ENCODE measurements around the gene NBEA.

NBEA gene

DNA sequence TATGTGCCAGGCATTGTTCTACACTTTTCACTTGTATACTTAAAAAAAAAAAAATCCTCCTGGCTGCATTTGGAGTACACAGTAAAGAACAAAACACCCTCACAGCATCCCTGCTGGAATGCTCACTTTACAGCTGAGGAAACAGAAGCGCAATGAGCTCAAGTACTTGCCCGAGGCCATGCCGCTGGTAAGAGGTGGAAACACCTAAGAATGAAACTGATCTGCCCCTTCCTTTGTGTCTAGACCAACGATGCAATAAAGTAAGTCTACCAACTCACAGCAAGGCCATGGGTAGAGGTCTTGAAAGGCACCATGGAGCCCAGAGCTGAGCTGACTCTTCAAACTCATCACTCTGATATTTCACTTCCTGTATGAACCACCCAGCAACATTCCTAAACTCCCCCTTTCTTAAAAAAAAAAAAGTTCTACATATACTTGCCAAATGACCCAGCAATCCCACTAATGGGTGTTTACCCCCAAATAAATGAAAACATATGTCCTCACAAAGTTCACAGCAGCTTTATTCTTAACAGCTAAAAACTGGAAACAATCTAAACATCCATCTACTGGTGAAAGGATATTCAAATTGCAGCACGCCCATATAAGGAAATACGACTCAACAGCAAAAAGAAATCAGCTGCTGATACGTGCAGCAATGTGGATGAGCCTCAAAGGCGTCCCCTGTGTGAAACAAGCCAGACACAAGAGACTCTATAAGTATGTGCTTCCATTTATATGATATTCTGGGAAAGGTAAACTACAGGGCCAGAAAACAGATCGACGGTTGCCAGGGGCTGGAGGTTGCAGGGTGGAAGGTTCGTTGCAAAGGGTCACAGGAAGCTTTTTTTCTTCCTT lies 771.1 kb downstream of the NBEA start:
- no peak for DNase-seq (ENCODE audit: low read depth)

DNA sequence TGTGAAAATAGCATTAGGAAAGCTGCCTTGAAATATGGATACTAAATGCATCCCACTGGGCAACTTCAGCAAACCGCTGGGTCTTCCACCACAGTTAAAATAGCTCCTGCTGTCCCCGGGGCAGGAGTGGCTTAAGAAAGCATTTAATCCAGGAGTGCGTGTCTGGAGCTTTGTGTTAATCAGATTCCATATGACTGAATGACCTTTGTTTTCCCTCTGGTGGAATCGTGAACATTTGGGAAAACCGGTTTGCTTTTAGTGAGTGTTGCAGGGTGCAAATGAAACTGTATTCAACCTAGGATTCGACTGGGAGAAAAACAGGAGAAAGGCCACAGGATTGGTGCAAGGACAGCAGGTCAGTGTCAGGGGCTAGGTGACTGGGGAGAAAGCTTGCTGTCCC lies 772.1 kb downstream of the NBEA start:
- DNase-seq (ENCODE audit: low read depth) = no peak

DNA sequence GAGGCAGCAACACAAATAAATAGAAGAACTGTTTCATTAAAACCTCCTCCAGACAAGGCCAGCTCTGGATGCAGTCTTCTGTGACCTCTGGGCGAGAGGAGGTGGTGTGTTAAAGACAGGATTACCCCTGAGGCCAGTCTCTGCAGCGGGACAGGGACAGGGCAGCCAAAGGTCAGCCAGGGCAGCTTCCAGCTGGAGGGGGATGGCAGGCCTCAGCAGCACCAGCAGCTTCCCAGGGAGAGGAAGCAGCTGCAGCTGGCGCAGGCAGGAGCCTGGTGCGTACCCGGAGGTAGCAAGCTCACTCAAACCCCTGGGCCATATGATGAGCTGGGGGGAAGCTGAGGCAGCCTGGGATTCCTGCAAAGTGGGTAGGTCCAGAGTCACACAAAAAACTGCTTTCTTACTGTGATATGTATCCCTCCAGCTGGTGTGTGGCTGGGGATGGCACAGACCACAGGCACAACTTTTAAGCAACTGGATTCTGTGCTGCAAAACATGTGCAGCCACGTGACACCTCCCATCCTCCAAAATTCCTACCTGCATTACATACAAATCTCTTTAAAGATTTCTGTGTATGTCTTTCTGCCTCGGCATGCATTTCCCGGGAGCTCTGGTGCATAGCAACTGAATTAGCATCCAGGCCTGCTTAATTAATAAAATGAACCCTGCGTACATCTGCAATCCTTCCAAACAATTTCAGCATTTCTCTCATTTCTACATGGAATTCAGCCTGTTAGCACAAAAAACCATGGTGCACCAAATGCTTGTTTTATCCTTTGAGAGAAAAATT lies 772.7 kb downstream of the NBEA start:
- no peak for DNase-seq (ENCODE audit: low read depth)

GRCh38 chr13:35716186-35716585 lies 774.1 kb downstream of the NBEA start:
- no peak for DNase-seq (ENCODE audit: low read depth)

DNA sequence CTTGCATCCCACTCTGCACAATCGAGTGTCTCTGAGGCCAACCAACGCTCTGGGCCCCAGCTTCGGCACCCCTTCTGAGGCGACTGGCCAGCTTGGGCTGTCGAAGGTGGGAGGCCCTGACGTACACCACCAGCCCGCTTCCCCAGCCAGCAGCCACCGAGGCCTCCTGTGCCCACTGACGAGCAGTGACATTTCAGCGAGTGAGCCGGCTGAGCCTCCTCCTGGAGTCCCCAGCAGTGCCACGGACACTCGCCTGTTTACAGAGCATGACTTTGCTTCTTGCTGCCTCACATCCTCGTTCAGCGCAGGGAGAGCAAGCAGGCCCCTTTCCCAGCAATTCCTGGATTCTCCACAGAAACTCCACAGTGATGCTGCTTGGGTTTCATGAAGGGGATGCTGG lies 774.7 kb downstream of the NBEA start:
- no peak for DNase-seq (ENCODE audit: low read depth)

DNA sequence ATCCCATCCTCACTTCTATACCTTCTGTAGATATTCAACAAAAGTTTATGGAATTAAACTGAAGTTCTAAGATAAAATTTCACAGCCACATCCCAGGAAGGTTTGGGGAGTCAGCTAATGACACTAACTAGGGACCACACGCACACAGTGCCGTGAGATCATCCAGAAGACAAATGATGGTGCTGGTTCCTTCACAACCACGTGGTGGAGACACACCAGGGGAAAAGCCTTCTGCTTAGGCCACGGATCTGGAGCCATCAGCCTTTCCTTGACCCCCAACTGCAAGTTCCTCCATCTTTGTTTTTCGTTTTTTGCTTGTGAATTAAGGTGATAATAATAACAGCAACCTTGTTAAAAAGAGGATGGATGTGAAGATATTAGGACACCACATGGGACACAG lies 776.0 kb downstream of the NBEA start:
- no peak for DNase-seq (ENCODE audit: low read depth)

DNA sequence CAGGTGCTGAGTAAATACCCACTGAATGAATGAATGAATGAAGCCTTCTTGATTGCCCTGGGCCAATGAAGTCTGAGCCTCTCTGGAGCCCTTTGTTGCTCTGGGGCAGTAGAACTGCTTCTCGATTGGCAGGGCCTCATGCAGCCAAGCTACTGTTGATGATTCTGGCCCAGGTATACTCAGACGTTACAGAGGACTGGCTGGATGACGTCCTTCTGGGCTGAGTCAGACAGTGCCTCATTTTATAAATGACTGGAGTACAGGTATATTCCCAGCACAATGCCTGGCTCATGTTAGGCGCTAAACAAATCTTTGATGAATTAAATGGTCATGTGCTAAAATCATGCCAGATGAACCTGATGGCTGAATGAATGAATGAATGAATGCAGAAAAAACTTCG lies 778.2 kb downstream of the NBEA start:
- no peak for DNase-seq (ENCODE audit: low read depth)

DNA sequence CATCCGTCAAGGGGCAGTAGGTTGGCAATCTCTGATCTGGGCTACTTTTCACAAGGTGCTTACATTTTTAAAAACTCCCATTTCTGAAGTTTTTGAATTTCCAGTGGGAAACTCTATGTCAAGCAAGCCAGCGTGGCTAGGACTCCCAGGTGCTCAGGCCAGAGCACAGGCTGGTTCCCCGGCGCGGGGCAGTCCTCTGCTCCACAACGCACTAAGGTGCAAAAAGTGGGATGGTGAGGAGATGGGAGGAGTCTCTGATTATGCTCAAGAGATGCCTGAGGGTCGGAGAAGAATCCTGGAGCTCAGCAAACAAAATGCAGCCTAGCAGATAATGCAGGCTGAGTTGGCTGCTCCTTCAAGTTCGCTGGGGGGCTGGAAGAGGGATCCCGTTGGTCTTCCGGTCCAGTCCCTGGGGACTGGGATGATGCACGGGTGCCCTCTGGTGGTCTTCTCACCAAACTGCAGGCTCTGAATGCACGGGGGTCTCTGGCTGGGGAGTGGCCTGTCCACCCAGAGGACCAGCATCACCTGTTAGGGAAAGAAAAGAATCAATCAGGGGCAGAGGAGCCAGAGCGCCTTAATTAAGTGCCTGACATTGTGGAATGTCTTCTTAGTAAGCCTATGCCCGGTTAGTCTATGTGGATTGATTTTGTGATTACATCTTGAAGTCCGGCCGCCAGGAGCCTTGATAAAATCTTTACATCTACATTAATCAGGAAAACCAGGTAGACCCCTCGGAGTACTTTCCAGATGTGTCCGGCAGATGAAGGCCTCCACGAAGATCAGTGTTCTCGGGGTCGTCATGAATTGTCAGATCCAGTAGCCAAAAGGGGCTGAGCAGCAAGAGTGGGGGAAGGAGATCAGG lies 778.9 kb downstream of the NBEA start:
- DNase-seq (ENCODE audit: low read depth) = peak; percentile 4

Data from stimulated activated CD8-positive, alpha-beta memory T cell treated with anti-CD3 and anti-CD28 coated beads, Interleukin-4, amount 100 ng/mL, for 24 hours (primary cell).